HG03135 (cell line): Measurements from ENCODE around the gene TLR7.

Experiments
- ATAC-seq: cut with Tn5 transposase; IDR thresholded peaks from one replicate; pipeline ENCODE4 v1.9.1; 2021; ENCODE audit warnings: mild to moderate bottlenecking, moderate library complexity; ENCODE audit not compliant: unreplicated experiment

Gene TLR7

GRCh38 chrX:12866451-12867377 lies at the start of gene TLR7:
TSS of gene TLR7 (plus strand) at chrX:12867072. CDS start at chrX:12867579, 507 bp downstream.
- ATAC-seq = no peak

GRCh38 chrX:12817528-12817927 lies 49.3 kb upstream of the TLR7 start:
- no peak for ATAC-seq

- ATAC-seq = no peak
Measured at GRCh38 chrX:12819222-12819621, 47.6 kb upstream of the TLR7 start.

- ATAC-seq = no peak
Measured at GRCh38 chrX:12820737-12821136, 46.1 kb upstream of the TLR7 start.

GRCh38 chrX:12824944-12825343 lies 41.9 kb upstream of the TLR7 start:
- no peak for ATAC-seq

- no peak for ATAC-seq
Measured at GRCh38 chrX:12825801-12826200, 41.1 kb upstream of the TLR7 start.

GRCh38 chrX:12843061-12843667 lies 23.7 kb upstream of the TLR7 start:
- ATAC-seq = no peak

- peak; percentile 90 for ATAC-seq
Measured at GRCh38 chrX:12843668-12844279, 23.1 kb upstream of the TLR7 start.

- peak; percentile 43 for ATAC-seq
Measured at GRCh38 chrX:12844319-12844718, 22.6 kb upstream of the TLR7 start.

- ATAC-seq = no peak
Measured at GRCh38 chrX:12865359-12865758, 1.5 kb upstream of the TLR7 start.

GRCh38 chrX:12867685-12868084 lies 813 bp downstream of the TLR7 start:
- ATAC-seq = no peak

GRCh38 chrX:12868747-12869146 lies 1.9 kb downstream of the TLR7 start:
- ATAC-seq = peak; percentile 49

- no peak for ATAC-seq
Measured at GRCh38 chrX:12871257-12871656, 4.4 kb downstream of the TLR7 start.

GRCh38 chrX:12872741-12873140 lies 5.9 kb downstream of the TLR7 start:
- no peak for ATAC-seq

- no peak for ATAC-seq
Measured at GRCh38 chrX:12874581-12874980, 7.7 kb downstream of the TLR7 start.

- ATAC-seq = no peak
Measured at GRCh38 chrX:12877386-12877785, 10.5 kb downstream of the TLR7 start.

- no peak for ATAC-seq
Measured at GRCh38 chrX:12878536-12878935, 11.7 kb downstream of the TLR7 start.

GRCh38 chrX:12881914-12882313 lies 15.0 kb downstream of the TLR7 start:
- ATAC-seq = no peak

- no peak for ATAC-seq
Measured at GRCh38 chrX:12885508-12885907, 18.6 kb downstream of the TLR7 start.

- ATAC-seq = no peak
Measured at GRCh38 chrX:12886545-12886944, 19.7 kb downstream of the TLR7 start.

GRCh38 chrX:12887141-12887540 lies 20.3 kb downstream of the TLR7 start:
- no peak for ATAC-seq

GRCh38 chrX:12887767-12888166 lies 20.9 kb downstream of the TLR7 start:
- no peak for ATAC-seq
